HEK293 (cell line): Measurements from ENCODE around the gene SFT2D3.

Source experiments
- CTCF ChIP-seq: fragments of 450-650 bp; formaldehyde crosslinking; IDR thresholded peaks from 2 replicates; pipeline ENCODE4 v1.5.1; 2016; ENCODE audit warnings: missing biosample characterization, missing genetic modification characterization
- HOXA7 ChIP-seq: sonication (generic); formaldehyde crosslinking; IDR thresholded peaks from 2 replicates; pipeline ENCODE4 v1.8.1; 2022; ENCODE audit warnings: missing genetic modification reagents, borderline replicate concordance
- KLF10 ChIP-seq: fragments of 450-650 bp; IDR thresholded peaks from 2 replicates; pipeline ENCODE4 v1.5.1; 2018; ENCODE audit warnings: missing biosample characterization, mild to moderate bottlenecking, missing genetic modification characterization
- SP2 ChIP-seq: fragments of 450-650 bp; formaldehyde crosslinking; IDR thresholded peaks from 2 replicates; pipeline ENCODE4 v1.5.1; 2016; ENCODE audit warnings: missing biosample characterization, missing genetic modification characterization
- ZBTB21 ChIP-seq: fragments of 450-650 bp; formaldehyde crosslinking; IDR thresholded peaks from 2 replicates; pipeline ENCODE4 v1.5.1; 2017; ENCODE audit warnings: missing biosample characterization, missing genetic modification characterization
- ZNF311 ChIP-seq: fragments of 450-650 bp; formaldehyde crosslinking; IDR thresholded peaks from 2 replicates; pipeline ENCODE4 v1.5.1; 2017; ENCODE audit warnings: missing biosample characterization, missing genetic modification characterization, borderline replicate concordance
- ZNF404 ChIP-seq: fragments of 450-650 bp; formaldehyde crosslinking; IDR thresholded peaks from 2 replicates; pipeline ENCODE4 v1.5.1; 2017; ENCODE audit warnings: missing biosample characterization, missing genetic modification characterization
- ZNF518A ChIP-seq: fragments of 450-650 bp; formaldehyde crosslinking; conservative IDR thresholded peaks from 2 replicates; pipeline ENCODE4 v1.5.1; 2016; ENCODE audit warnings: low read depth, missing biosample characterization, missing genetic modification characterization
- ZNF561 ChIP-seq: fragments of 450-650 bp; IDR thresholded peaks from 2 replicates; pipeline ENCODE4 v1.5.1; 2018; ENCODE audit warnings: missing biosample characterization, missing genetic modification characterization, borderline replicate concordance
- ZNF596 ChIP-seq: fragments of 450-650 bp; IDR thresholded peaks from 2 replicates; pipeline ENCODE4 v1.5.0; 2018; ENCODE audit warnings: missing biosample characterization, mild to moderate bottlenecking, missing genetic modification characterization, moderate library complexity
- ZNF830 ChIP-seq: fragments of 450-650 bp; IDR thresholded peaks from 2 replicates; pipeline ENCODE4 v1.5.0; 2018; ENCODE audit warnings: missing biosample characterization, missing genetic modification characterization, low read depth, mild to moderate bottlenecking, moderate library complexity
- TF ChIP-seq, protein P1 (sequence below): fragments of 450-650 bp; formaldehyde crosslinking; IDR thresholded peaks from 2 replicates; pipeline ENCODE4 v1.5.1; 2016; ENCODE audit warnings: missing biosample characterization, missing genetic modification characterization
- TF ChIP-seq, protein P2 (sequence below): fragments of 450-650 bp; formaldehyde crosslinking; IDR thresholded peaks from 2 replicates; pipeline ENCODE4 v1.5.1; 2017; ENCODE audit warnings: missing biosample characterization, missing genetic modification characterization

DNA sequence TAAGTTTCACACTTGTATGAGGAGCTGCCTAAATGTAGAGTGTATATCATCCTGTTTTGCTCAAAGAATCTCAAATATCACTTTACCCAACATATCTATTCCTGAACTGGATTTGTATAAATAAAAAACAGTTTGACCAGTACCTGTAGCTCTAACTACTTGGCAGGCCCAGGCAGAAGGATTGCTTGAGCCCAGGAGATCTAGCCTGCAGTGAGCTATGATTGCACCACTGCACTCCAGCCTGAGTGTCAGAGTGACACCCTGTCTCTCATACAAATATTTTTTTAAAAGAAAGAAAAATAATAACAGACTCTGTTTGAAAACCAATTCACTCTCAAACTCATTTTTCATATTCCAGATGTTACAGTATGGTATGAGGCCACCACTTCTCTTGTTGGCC is 18.2 kb upstream of the SFT2D3 start:
- TF ChIP-seq HOXA7 (CRISPR knock-in tag): no peak
- TF ChIP-seq ZBTB21 (tag by site-specific recombination): no peak
- no peak for TF ChIP-seq ZNF404 (tag by site-specific recombination)
- no peak for TF ChIP-seq ZNF830 (tag by site-specific recombination)
- no peak for TF ChIP-seq ZNF561 (tag by site-specific recombination)
- TF ChIP-seq SP2 (tag by site-specific recombination): no peak
- TF ChIP-seq CTCF (tag by site-specific recombination): no peak
- TF ChIP-seq, protein P1, sequence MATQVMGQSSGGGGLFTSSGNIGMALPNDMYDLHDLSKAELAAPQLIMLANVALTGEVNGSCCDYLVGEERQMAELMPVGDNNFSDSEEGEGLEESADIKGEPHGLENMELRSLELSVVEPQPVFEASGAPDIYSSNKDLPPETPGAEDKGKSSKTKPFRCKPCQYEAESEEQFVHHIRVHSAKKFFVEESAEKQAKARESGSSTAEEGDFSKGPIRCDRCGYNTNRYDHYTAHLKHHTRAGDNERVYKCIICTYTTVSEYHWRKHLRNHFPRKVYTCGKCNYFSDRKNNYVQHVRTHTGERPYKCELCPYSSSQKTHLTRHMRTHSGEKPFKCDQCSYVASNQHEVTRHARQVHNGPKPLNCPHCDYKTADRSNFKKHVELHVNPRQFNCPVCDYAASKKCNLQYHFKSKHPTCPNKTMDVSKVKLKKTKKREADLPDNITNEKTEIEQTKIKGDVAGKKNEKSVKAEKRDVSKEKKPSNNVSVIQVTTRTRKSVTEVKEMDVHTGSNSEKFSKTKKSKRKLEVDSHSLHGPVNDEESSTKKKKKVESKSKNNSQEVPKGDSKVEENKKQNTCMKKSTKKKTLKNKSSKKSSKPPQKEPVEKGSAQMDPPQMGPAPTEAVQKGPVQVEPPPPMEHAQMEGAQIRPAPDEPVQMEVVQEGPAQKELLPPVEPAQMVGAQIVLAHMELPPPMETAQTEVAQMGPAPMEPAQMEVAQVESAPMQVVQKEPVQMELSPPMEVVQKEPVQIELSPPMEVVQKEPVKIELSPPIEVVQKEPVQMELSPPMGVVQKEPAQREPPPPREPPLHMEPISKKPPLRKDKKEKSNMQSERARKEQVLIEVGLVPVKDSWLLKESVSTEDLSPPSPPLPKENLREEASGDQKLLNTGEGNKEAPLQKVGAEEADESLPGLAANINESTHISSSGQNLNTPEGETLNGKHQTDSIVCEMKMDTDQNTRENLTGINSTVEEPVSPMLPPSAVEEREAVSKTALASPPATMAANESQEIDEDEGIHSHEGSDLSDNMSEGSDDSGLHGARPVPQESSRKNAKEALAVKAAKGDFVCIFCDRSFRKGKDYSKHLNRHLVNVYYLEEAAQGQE (tag by site-specific recombination): no peak
- TF ChIP-seq ZNF311 (tag by site-specific recombination): no peak
- TF ChIP-seq KLF10: no peak
- TF ChIP-seq ZNF518A (tag by site-specific recombination): no peak
- TF ChIP-seq ZNF596 (tag by site-specific recombination): no peak
- TF ChIP-seq, protein P2, sequence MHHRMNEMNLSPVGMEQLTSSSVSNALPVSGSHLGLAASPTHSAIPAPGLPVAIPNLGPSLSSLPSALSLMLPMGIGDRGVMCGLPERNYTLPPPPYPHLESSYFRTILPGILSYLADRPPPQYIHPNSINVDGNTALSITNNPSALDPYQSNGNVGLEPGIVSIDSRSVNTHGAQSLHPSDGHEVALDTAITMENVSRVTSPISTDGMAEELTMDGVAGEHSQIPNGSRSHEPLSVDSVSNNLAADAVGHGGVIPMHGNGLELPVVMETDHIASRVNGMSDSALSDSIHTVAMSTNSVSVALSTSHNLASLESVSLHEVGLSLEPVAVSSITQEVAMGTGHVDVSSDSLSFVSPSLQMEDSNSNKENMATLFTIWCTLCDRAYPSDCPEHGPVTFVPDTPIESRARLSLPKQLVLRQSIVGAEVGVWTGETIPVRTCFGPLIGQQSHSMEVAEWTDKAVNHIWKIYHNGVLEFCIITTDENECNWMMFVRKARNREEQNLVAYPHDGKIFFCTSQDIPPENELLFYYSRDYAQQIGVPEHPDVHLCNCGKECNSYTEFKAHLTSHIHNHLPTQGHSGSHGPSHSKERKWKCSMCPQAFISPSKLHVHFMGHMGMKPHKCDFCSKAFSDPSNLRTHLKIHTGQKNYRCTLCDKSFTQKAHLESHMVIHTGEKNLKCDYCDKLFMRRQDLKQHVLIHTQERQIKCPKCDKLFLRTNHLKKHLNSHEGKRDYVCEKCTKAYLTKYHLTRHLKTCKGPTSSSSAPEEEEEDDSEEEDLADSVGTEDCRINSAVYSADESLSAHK (tag by site-specific recombination): no peak
